HG03139 (cell line): Measurements from ENCODE around the gene BMP2K.

Source experiments
- ATAC-seq: cut with Tn5 transposase; IDR thresholded peaks from one replicate; pipeline ENCODE4 v1.9.1; 2021; ENCODE audit not compliant: unreplicated experiment

The BMP2K gene

DNA sequence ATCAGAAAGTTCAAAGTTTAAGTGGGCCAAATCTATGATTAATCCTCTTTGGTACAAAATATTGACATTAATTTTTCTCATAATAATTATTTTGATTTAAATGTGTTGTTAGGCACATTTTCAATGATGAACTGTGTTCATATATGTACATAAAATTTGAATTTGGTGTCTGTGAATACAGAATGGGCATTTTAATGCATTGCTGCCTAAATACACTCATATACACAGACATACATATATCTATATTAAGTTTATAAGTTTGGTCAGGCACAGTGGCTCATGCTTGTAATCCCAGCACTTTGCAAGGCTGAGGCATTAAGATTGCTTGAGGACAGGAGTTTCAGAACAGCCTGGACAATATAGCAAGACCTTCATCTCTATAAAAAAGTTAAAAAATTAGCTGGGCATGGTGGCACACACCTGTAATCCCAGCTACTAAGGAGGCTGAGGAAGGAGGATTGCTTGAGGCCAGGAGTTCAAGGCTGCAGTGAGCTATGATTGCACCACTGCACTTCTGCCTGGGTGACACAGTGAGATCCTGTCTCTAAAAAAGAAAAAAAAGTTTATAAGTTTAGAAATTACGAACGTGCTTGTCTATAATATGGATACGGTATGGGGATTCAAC, 12.3 kb upstream of the BMP2K start:
- ATAC-seq: no peak

DNA sequence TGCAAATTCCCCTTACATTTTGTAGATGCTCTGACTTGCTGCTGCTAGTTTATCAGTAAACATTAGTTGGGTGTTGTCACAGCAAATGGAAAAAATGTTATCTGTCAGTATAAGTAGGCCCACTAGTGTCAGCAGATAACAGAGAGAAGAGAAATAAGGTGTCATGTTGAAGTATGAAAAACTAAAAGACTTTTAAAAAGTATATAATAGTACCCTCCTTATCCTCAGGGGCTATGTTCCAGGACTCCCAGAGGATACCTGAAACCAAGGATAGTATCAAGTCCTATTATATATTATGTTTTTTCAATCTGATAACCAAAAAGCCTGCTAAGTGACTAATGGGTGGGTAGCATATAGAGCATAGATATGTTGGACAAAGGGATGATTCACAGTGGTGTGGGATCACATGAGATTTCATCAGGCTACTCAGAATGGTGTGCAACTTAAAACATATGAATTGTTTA, 11.6 kb upstream of the BMP2K start:
- ATAC-seq: no peak

DNA sequence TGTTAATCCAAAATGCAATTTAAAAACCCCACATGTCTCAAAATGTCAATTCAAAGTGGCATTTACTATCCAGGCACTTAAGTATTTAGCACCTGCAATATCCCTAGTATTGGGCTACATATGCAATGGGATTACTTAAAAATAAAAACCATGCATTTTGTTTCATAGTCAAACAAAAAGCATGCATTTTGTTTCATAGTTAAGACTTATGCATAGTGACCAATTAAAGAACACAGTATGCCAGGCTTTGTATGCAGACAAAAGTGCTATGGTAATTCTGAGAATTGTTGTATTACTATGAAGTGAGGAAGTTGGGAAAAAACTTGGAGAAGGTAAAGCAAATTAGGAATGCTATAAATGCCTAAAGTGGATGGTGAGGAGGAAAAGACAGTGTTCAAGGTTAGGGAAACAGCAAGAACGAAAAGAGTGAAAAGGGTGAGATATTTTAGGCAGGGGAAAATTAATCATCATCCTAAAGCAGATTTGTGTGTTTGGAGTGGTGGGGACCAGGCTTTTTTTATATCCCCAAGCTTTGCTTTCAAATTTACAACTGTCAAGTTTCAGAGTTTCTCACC, 10.6 kb upstream of the BMP2K start:
- ATAC-seq: no peak

DNA sequence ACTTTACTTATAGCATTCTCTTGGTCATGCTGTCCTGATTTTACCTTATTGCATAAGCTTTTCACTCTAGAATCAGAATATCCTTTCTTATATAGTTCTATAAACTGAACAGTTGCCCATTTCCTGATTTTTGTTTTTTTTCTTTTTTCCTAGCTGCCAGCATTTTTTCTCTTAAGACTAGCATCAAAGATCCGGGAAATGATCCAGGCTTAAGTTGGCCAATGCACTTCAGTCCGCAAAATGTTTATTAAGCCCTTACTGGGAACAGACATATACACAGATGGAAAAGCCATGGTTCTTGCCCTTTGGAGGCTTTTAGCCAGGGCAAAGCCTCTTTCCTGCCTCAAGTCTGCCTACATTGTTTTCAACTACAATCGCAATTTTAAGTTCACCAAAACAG, 10.1 kb upstream of the BMP2K start:
- ATAC-seq: no peak

DNA sequence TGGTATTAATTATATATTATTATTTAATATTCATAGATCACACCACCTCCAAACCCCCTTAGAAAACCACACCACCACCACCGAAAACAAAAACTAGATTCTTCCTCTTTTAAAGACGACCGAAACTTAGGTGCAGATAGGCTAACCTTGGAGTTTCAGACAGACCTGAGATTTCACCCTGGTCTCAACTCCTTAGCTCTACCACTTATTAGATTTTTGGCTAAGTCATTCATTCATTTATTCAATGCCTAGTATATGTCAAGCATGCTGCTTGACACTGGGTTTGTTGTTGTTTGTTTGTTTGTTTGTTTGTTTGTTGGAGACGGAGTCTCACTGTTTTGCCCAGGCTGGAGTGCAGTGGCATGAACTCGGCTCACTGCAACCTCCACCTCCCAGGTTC, 9.5 kb upstream of the BMP2K start:
- ATAC-seq: peak; percentile 85

DNA sequence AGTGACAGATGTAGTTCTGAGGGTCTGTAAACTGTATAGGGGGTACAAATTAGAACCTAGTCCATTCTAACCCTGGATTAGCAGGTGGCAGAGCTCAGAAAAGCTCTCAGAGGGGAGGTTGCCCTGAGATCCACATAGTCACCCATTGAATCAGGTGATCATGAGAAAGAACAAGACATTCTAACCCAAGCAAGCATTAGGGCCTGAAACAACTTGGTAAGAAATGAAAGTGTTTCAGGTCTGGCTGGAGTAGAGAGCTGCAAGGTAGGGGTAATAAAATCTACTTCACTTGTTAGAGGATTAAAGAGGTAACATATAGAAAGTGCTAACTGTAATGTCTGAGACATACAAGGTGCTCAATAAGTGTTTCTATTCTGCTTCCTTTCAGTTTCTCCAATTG, 8.8 kb upstream of the BMP2K start:
- peak; percentile 44 for ATAC-seq

DNA sequence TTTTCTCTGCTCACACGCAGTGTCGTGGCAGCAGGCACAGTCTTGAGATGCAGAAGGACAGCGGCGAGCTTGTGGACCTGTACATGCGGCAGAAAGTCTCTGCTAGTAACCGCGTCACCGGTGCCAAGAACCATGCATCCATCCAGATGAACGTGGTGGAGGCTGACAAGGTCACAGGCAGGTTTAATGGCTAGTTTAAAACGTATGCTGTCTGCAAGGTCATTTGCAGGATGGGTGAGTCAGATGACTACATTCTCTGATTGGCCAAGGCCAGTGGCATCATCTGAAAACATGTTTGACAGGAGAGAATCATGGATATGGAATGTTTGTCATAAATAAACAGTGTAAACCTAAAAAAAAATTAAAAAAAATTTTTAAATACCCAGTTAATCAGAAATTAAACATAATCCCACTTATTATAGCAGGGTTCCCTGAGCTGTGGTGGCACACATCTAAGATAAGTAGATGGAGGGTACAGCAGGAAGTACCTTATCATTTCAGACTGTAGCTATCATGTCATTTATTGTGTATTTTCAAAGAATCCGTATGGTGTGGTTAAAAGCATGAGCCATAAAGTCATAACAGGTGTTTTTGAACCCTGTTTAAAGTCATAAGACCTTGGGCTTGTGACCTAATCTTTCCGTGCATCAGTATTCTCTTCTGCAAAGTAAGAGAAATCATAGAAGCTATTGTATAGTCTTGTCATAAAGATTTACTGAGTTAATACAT, 7.5 kb upstream of the BMP2K start:
- ATAC-seq: no peak

DNA sequence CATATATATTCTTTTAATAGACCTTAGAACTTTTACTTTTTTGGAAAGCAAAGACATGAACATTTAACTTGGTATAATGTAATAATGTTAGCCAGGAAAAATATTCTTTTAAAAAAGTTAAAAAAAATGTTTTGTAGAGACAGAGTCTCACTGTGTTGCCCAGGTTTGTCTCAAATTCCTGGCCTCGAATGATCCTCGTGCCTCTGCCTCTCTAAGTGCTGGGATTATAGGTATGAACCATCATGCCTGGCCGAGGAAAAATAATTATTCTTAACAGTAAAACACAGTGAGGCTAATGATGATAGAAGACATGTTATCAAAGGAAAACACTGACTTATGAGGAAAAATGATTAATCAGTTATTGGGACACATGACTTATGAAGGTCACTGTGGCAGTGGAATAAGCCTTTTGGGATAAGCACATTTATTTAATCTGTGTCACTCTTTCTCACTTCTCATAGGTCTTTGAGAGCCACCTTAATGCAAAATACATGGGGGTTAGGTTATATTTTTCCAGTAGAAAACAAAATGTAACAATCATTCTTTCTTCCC, 6.0 kb upstream of the BMP2K start:
- no peak for ATAC-seq

DNA sequence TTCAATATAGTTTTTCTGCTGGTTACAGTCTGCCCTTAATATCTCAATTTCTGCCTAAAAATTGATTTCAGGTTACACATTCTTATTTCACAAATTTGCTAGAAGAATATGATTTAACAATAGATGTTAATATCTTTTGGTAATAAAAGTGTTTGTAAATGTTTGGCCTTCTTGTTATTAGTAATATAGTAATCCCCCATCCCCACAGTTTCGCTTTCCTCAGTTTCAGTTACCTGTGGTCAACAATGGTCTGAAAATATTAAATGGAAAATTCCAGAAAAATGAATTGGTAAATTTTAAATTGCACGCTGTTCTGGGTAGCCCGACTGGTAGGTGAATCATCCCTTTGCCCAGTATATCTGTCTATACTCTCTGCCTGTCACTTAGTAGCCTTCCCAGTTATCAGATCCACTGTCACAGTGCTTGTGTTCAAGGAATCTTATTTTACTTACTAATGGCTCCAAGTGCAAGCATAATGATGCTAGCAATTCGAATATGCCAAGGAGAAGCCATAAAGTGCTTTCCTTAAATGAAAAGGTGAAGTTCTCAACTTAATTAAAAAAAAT, 3.5 kb upstream of the BMP2K start:
- ATAC-seq: no peak

DNA sequence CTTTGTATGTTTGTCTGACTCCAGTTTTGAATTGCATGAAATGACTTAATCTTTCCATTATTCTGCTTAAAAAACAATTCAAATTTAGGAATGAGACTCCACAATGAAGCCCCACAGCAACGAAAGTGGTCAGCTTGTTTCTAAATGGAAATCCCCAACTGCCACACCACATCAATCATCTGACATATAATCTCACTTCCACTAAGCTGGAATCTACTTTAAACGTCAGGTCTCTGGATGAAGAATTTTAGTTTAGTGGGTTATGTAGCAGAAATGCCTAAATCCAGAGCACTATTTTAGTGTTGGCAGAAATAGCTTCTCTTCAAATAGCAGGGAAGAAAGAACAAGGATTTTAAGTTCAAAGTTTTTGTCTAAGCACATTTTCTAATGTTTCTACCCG, 1.7 kb upstream of the BMP2K start:
- no peak for ATAC-seq

DNA sequence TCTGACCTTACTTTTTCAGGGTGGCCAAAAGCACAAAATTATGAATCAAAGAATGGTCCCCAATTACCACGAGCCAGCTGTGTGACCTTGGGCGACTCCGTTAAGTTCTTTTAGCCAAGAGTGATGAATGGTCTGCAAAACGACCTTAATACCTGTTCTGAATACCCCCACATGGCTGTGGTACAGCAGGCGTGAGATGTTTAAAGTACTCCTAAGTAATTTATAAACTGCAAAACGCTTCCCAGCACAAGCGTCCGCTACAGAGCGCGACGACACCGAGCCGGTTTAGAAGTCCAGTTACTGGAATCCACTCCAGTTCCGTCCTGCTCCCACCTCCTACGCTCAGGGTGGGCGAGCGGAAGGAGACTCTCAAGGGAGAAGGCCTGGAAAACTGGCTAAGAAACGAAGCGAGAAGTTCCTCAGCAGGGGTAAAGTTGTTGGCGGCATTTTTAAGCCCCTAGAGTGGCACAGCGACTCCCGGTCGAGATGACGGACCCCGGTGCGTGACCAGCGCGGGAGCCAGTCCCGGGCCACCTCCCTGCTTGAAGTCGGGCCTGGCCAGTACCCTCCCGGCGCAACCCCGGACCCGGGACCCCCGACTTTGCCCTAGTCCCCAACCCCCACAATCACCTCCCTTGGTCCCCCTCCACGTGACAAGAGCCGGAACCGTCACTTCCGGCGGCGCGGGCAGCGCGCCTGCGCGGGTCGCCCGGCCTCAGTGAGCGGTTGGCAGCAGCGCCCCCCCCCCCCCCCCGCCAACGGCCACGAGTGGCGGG, 659 bp upstream of the BMP2K start:
- ATAC-seq: peak; percentile 43

DNA sequence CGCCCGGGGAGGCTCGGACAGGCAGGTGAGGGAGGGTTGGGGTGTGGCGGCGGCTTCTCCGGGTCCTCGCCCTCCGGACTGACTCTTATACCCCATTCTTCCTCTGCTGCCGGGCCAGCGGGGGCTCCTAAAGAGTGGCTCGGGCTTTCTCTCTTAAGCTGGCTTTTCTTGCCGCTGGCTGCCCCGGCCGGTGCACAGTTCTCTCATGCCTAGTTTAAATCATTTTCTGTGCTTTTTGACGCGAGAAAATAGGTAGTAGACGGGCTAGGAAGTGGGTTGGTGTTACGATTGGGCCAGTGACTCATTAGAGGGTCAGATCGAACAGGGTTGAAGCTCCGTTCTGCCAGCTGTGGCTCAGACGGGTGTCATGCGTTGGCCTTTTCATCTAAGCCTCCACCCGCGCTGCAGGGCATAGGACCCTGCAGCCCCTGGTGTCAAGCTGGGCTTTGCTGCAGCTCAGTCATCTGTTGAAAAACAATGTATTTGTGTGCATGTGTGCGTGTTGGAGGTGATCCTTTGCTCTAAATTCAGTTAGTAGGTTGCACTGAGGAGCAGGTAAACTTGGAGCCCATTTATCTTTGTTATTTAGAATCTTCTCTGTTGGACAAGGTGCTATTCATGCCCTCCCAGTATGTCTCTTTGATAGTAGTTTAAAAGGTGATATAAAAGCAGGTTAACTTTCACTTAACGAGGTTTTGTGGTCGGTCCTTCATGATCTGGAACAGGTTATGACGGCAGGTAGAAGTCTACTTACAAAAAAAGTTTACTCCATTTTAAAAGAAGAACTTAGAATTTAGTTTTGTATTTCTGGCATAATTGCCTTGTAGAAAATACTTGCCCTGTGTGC, 802 bp downstream of the BMP2K start:
- ATAC-seq: peak; percentile 38

DNA sequence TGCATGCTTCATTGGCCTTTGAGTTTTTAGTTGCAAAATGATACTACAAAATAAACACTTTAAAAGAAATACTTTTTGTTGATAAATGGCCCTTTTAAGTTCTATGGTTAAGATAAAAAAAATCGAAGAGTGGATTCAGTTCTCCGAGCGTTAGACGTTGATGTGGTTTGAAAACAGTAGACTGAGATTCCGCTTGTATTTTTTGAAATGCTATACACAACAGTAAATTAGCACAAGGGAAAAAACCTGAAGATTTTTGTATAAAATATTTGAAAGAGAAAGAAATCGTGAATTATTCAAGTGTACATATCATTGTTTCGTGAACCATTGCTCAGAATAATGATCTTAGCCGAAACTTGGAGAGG, 1.4 kb downstream of the BMP2K start:
- no peak for ATAC-seq

DNA sequence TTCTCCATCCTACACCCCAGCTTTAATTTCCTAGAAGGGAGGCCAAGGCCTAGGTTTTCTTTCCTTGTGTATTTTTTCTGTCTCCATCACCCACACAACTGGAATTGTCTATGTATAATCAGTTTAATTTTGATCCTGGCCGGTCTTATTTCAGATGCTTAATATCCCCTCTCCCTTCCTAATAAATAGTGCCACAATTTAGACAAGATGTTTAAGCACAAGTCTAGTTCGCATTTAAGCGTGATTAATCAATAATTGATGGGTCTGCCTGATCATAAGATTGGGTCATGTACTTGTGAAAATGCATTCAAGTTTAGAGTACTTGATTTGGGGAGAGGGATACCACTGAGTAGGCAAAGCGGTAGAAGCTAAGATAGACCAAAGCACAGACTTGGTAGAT, 2.4 kb downstream of the BMP2K start:
- ATAC-seq: no peak

DNA sequence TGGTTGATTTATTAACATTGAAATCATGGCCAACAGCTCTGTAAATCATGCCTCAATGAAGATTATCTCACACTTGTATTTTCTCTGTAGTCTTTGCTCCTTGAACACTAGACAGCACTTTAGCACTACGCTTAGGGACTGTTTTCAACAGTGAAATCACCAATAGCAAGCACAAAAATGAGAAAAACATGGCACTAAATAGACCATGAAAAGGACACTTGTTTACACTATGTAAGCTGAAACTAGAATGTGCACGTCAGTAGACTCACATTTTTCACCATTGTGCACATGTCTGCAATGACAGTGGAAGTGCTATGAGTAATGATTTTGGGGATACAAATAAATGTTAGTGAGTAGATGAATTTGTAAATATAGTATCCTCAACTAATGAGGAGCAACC, 3.1 kb downstream of the BMP2K start:
- no peak for ATAC-seq

DNA sequence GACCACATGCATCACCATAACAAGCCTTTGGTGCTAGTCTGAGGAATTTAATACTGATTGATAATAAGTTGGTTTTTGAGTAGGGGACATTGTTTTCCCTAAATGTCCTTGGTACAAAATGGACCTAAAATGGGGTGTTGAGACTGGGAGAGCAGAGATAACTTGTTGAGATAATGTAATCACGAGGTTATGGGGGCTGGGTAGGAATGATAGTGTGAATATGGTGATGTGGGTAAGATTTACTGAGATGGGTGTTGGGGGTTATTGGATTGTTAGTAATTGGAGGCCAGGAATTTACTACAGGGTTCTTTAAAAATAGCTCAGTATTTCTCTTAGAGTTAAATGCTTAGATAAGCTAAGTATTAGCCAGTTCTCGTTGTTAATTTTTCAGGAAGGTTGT, 3.9 kb downstream of the BMP2K start:
- no peak for ATAC-seq

DNA sequence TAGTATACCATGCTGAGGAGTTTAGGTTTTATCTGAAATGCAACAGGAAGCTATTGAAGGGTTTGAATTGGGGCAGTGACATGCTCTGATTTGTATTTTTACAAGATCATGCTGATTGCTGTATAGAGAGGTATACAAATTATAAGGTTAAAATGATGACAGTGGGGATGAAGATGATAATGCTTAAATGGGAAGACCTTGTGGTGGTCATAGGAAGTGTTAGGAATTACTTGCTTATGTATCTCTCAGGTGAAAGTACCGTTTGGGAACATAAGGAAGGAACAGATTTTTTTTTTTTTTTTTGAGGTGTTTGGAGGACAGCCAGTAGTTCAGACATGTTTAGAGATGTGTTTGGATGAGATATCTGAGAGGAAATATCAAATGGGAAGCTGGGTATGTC, 5.0 kb downstream of the BMP2K start:
- ATAC-seq: no peak

DNA sequence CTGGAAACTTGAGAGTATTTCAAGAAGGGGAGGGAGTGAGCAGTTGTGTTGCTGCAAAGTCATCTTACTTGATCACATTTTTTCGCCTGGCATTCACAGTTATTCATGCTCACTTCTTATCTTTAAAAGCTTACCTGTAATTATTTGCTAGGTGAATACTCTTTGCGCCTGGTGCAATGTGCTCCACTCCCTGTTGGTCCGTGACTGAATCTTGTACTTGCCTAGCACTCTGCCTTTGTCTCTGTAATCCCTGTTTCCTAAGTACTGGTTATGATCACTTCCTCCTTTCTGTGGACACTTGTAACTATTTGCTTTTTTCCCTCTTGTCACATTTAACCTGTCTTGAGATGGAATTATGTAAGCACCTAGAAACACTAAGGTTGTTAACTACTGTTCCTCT, 5.8 kb downstream of the BMP2K start:
- ATAC-seq: no peak

DNA sequence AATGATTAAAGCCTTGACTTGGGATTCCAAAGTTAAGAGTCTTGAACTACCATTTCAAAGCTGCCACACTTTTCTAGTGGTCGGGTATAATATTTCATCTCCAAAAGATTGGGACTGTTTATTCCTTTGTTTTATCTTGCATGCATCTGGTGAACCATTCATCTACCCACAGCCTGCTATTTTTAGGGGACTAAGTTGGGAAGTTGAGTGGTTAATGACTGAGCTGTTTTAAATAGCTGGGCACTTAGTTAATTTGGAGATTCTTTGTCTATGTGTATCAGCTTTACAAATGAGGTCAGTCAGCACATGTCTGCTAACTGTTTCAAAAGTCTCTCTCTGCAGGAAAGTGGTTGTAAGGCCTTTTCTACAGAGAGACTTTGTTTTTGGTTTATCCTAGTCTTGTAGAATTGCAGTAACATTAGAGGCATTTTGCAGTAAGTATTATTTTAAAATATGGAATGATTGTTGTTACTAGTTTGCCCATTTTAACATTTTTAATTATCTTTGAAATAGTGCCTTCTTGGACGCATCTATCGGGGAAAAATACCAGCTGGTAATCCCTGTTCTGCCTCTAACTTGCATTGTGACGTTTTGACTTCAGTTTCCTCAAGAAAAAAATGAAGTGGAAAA, 8.2 kb downstream of the BMP2K start:
- ATAC-seq: no peak
